HepG2 (cell line): ENCODE measurements around the gene RSPRY1. TPM values are rescaled to one million over a fixed set of nuclear protein-coding genes. Genes with fewer than 3 reads are reported as not detected.

Experiments
- ARID2 ChIP-seq: sonication (generic); formaldehyde crosslinking; IDR thresholded peaks from 2 replicates; pipeline ENCODE4 v1.8.1; 2022; ENCODE audit warnings: mild to moderate bottlenecking, missing genetic modification reagents, borderline replicate concordance
- ATAD3A ChIP-seq: sonication (generic); formaldehyde crosslinking; IDR thresholded peaks from 2 replicates; pipeline ENCODE4 v1.4.0; 2020; ENCODE audit warnings: missing genetic modification reagents
- DR1 ChIP-seq: sonication (generic); formaldehyde crosslinking; IDR thresholded peaks from 2 replicates; pipeline ENCODE4 v1.8.0; 2021; ENCODE audit warnings: mild to moderate bottlenecking, missing genetic modification reagents, inconsistent platforms
- ETV5 ChIP-seq: IDR thresholded peaks from 2 replicates; pipeline ENCODE4 v1.6.1; 2018; ENCODE audit warnings: missing biosample characterization, missing genetic modification reagents, inconsistent platforms, borderline replicate concordance
- FOXK1 ChIP-seq: sonication (generic); formaldehyde crosslinking; IDR thresholded peaks from 2 replicates; pipeline ENCODE4 v1.4.0; 2020; ENCODE audit warnings: low read depth, missing genetic modification reagents, borderline replicate concordance
- MED13 ChIP-seq: sonication (generic); formaldehyde crosslinking; IDR thresholded peaks from 2 replicates; pipeline ENCODE4 v1.5.0; 2020; ENCODE audit warnings: missing genetic modification reagents
- MTF2 ChIP-seq: sonication (generic); formaldehyde crosslinking; IDR thresholded peaks from 2 replicates; pipeline ENCODE4 v1.5.0; 2020; ENCODE audit warnings: missing genetic modification reagents, borderline replicate concordance
- NFYC ChIP-seq: IDR thresholded peaks from 2 replicates; pipeline ENCODE4 v1.6.1; 2016; ENCODE audit warnings: missing genetic modification reagents, missing compliant biosample characterization
- NR2C2 ChIP-seq: sonication (generic); formaldehyde crosslinking; IDR thresholded peaks from 2 replicates; pipeline ENCODE4 v1.4.0; 2020; ENCODE audit warnings: missing genetic modification reagents, mild to moderate bottlenecking, moderate library complexity, borderline replicate concordance
- NR3C1 ChIP-seq: sonication (generic); formaldehyde crosslinking; IDR thresholded peaks from 2 replicates; pipeline ENCODE4 v1.4.0; 2020; ENCODE audit warnings: missing genetic modification reagents
- PAF1 ChIP-seq: IDR thresholded peaks from 2 replicates; pipeline ENCODE4 v1.6.1; 2016; ENCODE audit warnings: missing genetic modification reagents, missing compliant biosample characterization
- PITX1 ChIP-seq: sonication (generic); formaldehyde crosslinking; IDR thresholded peaks from 2 replicates; pipeline ENCODE4 v1.5.1; 2020; ENCODE audit warnings: mild to moderate bottlenecking, missing genetic modification reagents
- SMAD9 ChIP-seq: sonication (generic); formaldehyde crosslinking; IDR thresholded peaks from 2 replicates; pipeline ENCODE4 v1.5.1; 2020; ENCODE audit warnings: mild to moderate bottlenecking, missing genetic modification reagents
- SMARCC2 ChIP-seq: fragments of 450-650 bp; IDR thresholded peaks from 2 replicates; pipeline ENCODE4 v1.6.1; 2017; ENCODE audit warnings: antibody characterized with exemption, mild to moderate bottlenecking
- SOX5 ChIP-seq: IDR thresholded peaks from 2 replicates; pipeline ENCODE4 v1.6.1; 2016; ENCODE audit warnings: borderline replicate concordance
- SOX6 ChIP-seq, 2 experiments: fragments of 450-650 bp in 1 of 2; sonication (generic) in 1 of 2; formaldehyde crosslinking in 1 of 2; IDR thresholded peaks; 2 replicates each; pipeline versions ENCODE4 v1.4.0 to v1.6.1; 2017 to 2020; ENCODE audit warnings: antibody characterized with exemption in 1 of 2, mild to moderate bottlenecking in 1 of 2, missing genetic modification reagents in 1 of 2
- XRCC5 ChIP-seq: fragments of 200-400 bp; formaldehyde crosslinking; optimal IDR thresholded peaks from 2 replicates; pipeline ENCODE3; 2017; ENCODE audit warnings: mild to moderate bottlenecking, low read length
- ZFP82 ChIP-seq: sonication (generic); formaldehyde crosslinking; IDR thresholded peaks from 2 replicates; pipeline ENCODE4 v1.5.1; 2020; ENCODE audit warnings: mild to moderate bottlenecking, missing genetic modification reagents, borderline replicate concordance
- ZNF263 ChIP-seq: sonication (generic); formaldehyde crosslinking; IDR thresholded peaks from 2 replicates; pipeline ENCODE4 v1.4.0; 2020; ENCODE audit warnings: missing genetic modification reagents
- ZNF326 ChIP-seq: sonication (generic); formaldehyde crosslinking; IDR thresholded peaks from 2 replicates; pipeline ENCODE4 v1.4.0; 2020; ENCODE audit warnings: missing genetic modification reagents, borderline replicate concordance
- ZNF34 ChIP-seq: sonication (generic); formaldehyde crosslinking; IDR thresholded peaks from 2 replicates; pipeline ENCODE4 v1.4.0; 2020; ENCODE audit warnings: mild to moderate bottlenecking, missing genetic modification reagents, borderline replicate concordance
- ZNF343 ChIP-seq: sonication (generic); formaldehyde crosslinking; IDR thresholded peaks from 2 replicates; pipeline ENCODE4 v1.4.0; 2020; ENCODE audit warnings: mild to moderate bottlenecking, missing genetic modification reagents
- ZNF530 ChIP-seq: sonication (generic); formaldehyde crosslinking; IDR thresholded peaks from 2 replicates; pipeline ENCODE4 v1.5.0; 2020; ENCODE audit warnings: low read depth, mild to moderate bottlenecking, missing genetic modification reagents
- ZNF776 ChIP-seq: sonication (generic); formaldehyde crosslinking; IDR thresholded peaks from 2 replicates; pipeline ENCODE4 v1.4.0; 2020; ENCODE audit warnings: mild to moderate bottlenecking, missing genetic modification reagents
- polyA plus RNA-seq, 8 experiments: library from polyadenylated mRNA; depleted of rRNA in 3 of 8; stranded (reverse) in 7 of 8; unstranded in 1 of 8; fragments of >200 nt; fragmentation: Illumina TruSeq in 4 of 8; extraction: Trizol in 4 of 8; gene quantifications; 2 replicates each; pipeline versions ENCODE4 v1.2.1 to v1.2.3, GENCODE V29; 2011 to 2016; ENCODE audit warnings: low read depth in 4 of 8, missing spikeins in 1 of 8, mixed read lengths in 1 of 8; ENCODE audit not compliant: insufficient read depth in 1 of 8
- total RNA-seq, 5 experiments: library from RNA; depleted of rRNA; stranded (reverse); fragments of >200 nt; fragmentation: Illumina TruSeq; extraction: Trizol; gene quantifications; 2 replicates each; pipeline ENCODE4 v1.2.3, GENCODE V29; 2016; ENCODE audit warnings: low read depth in 1 of 5
- TF ChIP-seq, protein P1 (sequence below): sonication (generic); formaldehyde crosslinking; IDR thresholded peaks from 2 replicates; pipeline ENCODE4 v1.4.0; 2020; ENCODE audit warnings: mild to moderate bottlenecking, missing genetic modification reagents
- TF ChIP-seq, protein P2 (sequence below): sonication (generic); formaldehyde crosslinking; IDR thresholded peaks from 2 replicates; pipeline ENCODE4 v1.4.0; 2020; ENCODE audit warnings: missing genetic modification reagents, mild to moderate bottlenecking, borderline replicate concordance
- TF ChIP-seq, protein P3 (sequence below): sonication (generic); formaldehyde crosslinking; IDR thresholded peaks from 2 replicates; pipeline ENCODE4 v1.4.0; 2020; ENCODE audit warnings: missing genetic modification reagents, borderline replicate concordance
- TF ChIP-seq, protein P4 (sequence below): sonication (generic); formaldehyde crosslinking; IDR thresholded peaks from 2 replicates; pipeline ENCODE4 v1.8.0; 2022; ENCODE audit warnings: missing genetic modification reagents, low read depth, mild to moderate bottlenecking, borderline replicate concordance

RSPRY1 gene
- total and polyA plus RNA-seq, 2 of the 13 experiments (the other 11 are each of a cell fraction or from before 2014, with no cell fraction given): 53.4 to 61.0 TPM

DNA sequence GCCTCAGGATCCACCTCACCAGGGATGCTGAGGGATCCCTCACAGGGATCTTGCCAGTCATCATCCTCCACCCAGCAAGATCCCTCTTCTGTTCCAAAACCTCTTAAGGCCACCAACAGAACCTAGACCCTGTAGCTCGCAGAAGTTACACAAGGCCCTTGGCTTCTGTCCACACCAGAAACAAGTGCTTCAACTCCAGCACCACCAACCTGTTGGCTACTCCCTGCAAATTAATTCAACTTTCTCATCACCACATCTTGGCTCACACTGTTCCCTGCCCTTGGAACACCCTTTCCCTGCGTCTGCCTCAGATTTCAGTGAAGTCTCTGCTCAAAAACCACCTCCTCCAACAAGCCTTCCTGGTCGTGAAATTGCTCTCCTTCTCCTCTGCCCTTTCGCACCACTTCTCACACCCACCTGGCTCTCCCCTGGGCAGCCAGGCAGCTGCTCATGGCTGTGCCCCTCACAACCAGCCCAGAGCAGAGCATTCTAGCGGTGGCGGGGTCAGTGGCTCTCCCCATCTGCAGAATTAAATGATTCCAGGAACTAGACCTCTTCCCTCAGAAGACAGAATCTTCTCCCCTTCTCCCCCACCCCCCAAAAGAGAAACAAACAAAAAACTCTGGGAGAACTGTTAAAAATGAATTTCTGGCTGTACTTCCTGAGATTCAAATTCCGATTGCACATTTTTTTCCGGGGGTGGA lies 96.5 kb downstream of the RSPRY1 start (continued):
- TF ChIP-seq DR1 (no peak), NFYC (no peak), ZNF326 (CRISPR knock-in tag) (no peak), MED13 (CRISPR knock-in tag) (no peak), PITX1 (CRISPR knock-in tag) (no peak; the same call in 1 of the 2 replicates), ARID2 (CRISPR knock-in tag) (peak; percentile 93; the same call in 1 of the 2 replicates), SOX5 (CRISPR knock-in tag) (no peak), XRCC5 (no peak), ATAD3A (CRISPR knock-in tag) (no peak), ZNF530 (CRISPR knock-in tag) (no peak), ETV5 (CRISPR knock-in tag) (no peak), NR2C2 (CRISPR knock-in tag) (no peak), ZNF263 (0 out of 2 replicates have a peak, but pooled peaks have one; percentile 4), FOXK1 (no peak), SOX6 (IDR thresholded peaks at IDR 0.05) (no peak), SOX6 (CRISPR knock-in tag; IDR thresholded peaks at IDR 0.05) (no peak), SMAD9 (0 out of 2 replicates have a peak, but pooled peaks have one; percentile 47), PAF1 (CRISPR knock-in tag) (no peak), ZNF34 (CRISPR knock-in tag) (peak; percentile 64; the same call in 1 of the 2 replicates), NR3C1 (no peak), SMARCC2 (no peak), ZFP82 (CRISPR knock-in tag) (no peak), ZNF776 (no peak), MTF2 (no peak), ZNF343 (CRISPR knock-in tag) (no peak)
- TF ChIP-seq, protein P1, sequence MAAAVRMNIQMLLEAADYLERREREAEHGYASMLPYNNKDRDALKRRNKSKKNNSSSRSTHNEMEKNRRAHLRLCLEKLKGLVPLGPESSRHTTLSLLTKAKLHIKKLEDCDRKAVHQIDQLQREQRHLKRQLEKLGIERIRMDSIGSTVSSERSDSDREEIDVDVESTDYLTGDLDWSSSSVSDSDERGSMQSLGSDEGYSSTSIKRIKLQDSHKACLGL (CRISPR knock-in tag): no peak
- TF ChIP-seq, protein P2, sequence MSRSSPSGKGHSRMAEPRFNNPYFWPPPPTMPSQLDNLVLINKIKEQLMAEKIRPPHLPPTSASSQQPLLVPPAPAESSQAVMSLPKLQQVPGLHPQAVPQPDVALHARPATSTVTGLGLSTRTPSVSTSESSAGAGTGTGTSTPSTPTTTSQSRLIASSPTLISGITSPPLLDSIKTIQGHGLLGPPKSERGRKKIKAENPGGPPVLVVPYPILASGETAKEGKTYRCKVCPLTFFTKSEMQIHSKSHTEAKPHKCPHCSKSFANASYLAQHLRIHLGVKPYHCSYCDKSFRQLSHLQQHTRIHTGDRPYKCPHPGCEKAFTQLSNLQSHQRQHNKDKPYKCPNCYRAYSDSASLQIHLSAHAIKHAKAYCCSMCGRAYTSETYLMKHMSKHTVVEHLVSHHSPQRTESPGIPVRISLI: no peak
- TF ChIP-seq, protein P3, sequence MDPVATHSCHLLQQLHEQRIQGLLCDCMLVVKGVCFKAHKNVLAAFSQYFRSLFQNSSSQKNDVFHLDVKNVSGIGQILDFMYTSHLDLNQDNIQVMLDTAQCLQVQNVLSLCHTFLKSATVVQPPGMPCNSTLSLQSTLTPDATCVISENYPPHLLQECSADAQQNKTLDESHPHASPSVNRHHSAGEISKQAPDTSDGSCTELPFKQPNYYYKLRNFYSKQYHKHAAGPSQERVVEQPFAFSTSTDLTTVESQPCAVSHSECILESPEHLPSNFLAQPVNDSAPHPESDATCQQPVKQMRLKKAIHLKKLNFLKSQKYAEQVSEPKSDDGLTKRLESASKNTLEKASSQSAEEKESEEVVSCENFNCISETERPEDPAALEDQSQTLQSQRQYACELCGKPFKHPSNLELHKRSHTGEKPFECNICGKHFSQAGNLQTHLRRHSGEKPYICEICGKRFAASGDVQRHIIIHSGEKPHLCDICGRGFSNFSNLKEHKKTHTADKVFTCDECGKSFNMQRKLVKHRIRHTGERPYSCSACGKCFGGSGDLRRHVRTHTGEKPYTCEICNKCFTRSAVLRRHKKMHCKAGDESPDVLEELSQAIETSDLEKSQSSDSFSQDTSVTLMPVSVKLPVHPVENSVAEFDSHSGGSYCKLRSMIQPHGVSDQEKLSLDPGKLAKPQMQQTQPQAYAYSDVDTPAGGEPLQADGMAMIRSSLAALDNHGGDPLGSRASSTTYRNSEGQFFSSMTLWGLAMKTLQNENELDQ (CRISPR knock-in tag): no peak
- TF ChIP-seq, protein P4, sequence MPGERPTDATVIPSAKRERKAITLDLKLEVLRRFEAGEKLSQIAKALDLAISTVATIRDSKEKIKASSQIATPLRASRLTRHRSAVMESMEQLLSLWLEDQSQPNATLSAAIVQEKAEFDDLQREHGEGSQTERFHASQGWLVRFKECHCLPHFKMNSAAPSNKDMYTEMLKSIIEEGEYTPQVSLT (CRISPR knock-in tag): no peak
